Measurements from ENCODE around the gene SMARCA2.

Gene SMARCA2

DNA sequence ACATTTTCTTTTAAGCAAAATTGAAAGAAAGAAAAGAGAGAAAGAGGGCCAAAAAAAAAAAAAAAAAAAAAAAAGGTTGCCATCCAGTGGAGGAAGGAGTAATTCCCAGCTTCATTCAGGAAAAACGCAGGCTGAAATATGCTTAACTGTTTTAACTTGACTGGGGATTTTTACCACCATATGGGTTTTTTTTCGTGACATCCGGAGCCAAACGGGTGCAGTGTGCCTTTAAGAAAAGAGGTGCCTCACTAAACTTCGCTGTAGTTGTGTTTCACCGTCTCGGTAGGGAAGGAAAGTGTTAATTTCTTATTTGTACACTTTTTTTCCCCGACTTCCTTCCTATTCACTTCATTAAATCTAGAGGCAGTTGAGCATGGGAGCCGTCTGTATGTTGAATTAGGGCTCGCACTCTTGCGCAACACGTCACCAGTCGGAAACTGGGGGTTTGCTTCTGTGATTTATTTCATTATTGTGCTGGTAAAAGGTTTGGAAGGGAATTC is 143.0 kb downstream of the SMARCA2 start:
- peak in 1 of 2 donors; percentile 64 for DNase-seq
- Histone ChIP-seq H3K9me3 (no peaks in the 10 kb centered on the region), H3K36me3 (peaks cover 0 to 5% (median under 1%) of the 10 kb centered on the region in 3 donors), H3K4me3 (peak overlapping the region; percentile 51 to 57), H3K27me3 (no peaks in the 10 kb centered on the region), H3K4me1 (peaks cover 0 to 21% (median 9%) of the 10 kb centered on the region in 4 donors), H3K27ac (peak overlapping the region; percentile 77 to 81)
- intact Hi-C loops (cut with DNase I; ENCODE audit: low total_unique reads): no loop called here
- peak in 1 of 2 experiments; percentile 8 for TF ChIP-seq CTCF (IDR thresholded peaks at IDR 0.05)

GRCh38 chr9:2158766-2159430 is 143.8 kb downstream of the SMARCA2 start:
- intact Hi-C loops (cut with DNase I; ENCODE audit: low total_unique reads): no loop called here
- Histone ChIP-seq H3K4me3 (peak overlapping the region; percentile 51 to 57), H3K36me3 (peaks cover 0 to 10% (median 7%) of the 10 kb centered on the region in 3 donors), H3K4me1 (peaks cover 0 to 21% (median 9%) of the 10 kb centered on the region in 4 donors), H3K27ac (peak overlapping the region; percentile 77 to 81), H3K9me3 (no peaks in the 10 kb centered on the region), H3K27me3 (no peaks in the 10 kb centered on the region)
- no peak for TF ChIP-seq CTCF (IDR thresholded peaks at IDR 0.05)
- DNase-seq: no peak

- TF ChIP-seq CTCF (IDR thresholded peaks at IDR 0.05): no peak
- Histone ChIP-seq H3K36me3 (peaks cover 0 to 10% (median 7%) of the 10 kb centered on the region in 3 donors), H3K4me3 (peak overlapping the region; percentile 51 to 57), H3K4me1 (peaks cover 0 to 21% (median 9%) of the 10 kb centered on the region in 4 donors), H3K27ac (peak overlapping the region; percentile 77 to 81), H3K27me3 (no peaks in the 10 kb centered on the region), H3K9me3 (no peaks in the 10 kb centered on the region)
- intact Hi-C loops (cut with DNase I; ENCODE audit: low total_unique reads): no loop called here
- DNase-seq: no peak
Observed at GRCh38 chr9:2159521-2160454, 144.6 kb downstream of the SMARCA2 start.

DNA sequence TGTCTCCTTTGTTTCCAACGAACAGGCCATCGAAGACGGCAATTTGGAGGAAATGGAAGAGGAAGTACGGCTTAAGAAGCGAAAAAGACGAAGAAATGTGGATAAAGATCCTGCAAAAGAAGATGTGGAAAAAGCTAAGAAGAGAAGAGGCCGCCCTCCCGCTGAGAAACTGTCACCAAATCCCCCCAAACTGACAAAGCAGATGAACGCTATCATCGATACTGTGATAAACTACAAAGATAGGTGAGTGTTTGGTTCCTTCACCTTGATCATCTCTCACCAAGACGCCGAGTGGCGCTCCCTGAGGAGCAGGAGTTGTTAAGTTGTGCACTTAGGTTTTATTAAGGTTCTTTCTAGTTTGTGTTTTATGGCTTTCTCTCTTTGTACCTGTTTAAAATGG is 146.5 kb downstream of the SMARCA2 start:
- Histone ChIP-seq H3K36me3 (peaks cover 0 to 10% (median 7%) of the 10 kb centered on the region in 3 donors), H3K4me3 (no peak overlapping the region), H3K27ac (peak overlapping the region in 1 of 2 donors; percentile 81), H3K4me1 (peaks cover 0 to 20% (median 10%) of the 10 kb centered on the region in 4 donors), H3K9me3 (no peaks in the 10 kb centered on the region), H3K27me3 (no peaks in the 10 kb centered on the region)
- no peak for TF ChIP-seq CTCF (IDR thresholded peaks at IDR 0.05)
- intact Hi-C loops (cut with DNase I; ENCODE audit: low total_unique reads): no loop called here
- DNase-seq: no peak

DNA sequence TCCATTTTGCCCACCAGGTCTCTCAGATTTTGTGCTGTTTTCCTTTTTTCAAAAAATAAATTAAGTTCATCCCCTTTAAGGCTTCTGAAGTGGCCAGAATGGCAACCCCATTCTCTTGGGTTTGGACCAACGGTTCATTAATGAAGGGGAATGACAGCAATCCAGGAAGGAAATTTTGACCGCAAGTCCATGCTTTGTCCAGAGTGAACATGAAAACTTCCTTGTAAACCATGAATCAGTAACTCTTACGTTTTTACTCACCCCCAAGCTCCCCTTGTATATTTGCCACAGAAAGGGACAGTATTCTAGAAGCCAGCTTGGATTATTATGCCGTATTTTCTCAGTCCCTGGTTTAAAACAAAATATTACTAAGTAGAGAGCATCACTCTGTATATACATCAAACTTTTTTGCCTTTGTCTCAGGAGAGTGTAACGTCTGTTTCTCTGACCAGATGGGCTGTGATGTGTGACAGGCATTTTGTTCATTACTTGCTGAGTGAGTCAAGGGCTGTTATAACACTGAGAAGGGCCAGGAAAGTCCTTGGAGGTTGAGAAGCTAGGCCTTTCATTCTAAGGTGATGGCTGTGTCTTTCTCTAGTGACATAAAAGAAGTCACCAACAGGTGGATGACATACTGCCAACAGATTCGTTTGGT is 148.2 kb downstream of the SMARCA2 start:
- peaks cover 0 to 12% (median 4%) of the 10 kb centered on the region in 4 donors for H3K4me1 ChIP-seq
- H3K27me3 ChIP-seq: no peaks in the 10 kb centered on the region
- peaks cover 0 to 10% (median 7%) of the 10 kb centered on the region in 3 donors for H3K36me3 ChIP-seq
- H3K4me3 ChIP-seq: no peak overlapping the region
- TF ChIP-seq CTCF (IDR thresholded peaks at IDR 0.05): no peak
- intact Hi-C loops (cut with DNase I; ENCODE audit: low total_unique reads): no loop called here
- no peak for DNase-seq
- H3K27ac ChIP-seq: no peak overlapping the region
- H3K9me3 ChIP-seq: no peaks in the 10 kb centered on the region
